Measurements from ENCODE around the gene ARHGAP23. TPM values are rescaled to one million over a fixed set of nuclear protein-coding genes. Genes with fewer than 3 reads are reported as not detected.

Gene ARHGAP23
- total and polyA plus RNA-seq, 10 of the 15 experiments (the other 5 are each of a cell fraction or from before 2014, with no cell fraction given), result 0.23 to 5.8 (median 2.1) TPM

DNA sequence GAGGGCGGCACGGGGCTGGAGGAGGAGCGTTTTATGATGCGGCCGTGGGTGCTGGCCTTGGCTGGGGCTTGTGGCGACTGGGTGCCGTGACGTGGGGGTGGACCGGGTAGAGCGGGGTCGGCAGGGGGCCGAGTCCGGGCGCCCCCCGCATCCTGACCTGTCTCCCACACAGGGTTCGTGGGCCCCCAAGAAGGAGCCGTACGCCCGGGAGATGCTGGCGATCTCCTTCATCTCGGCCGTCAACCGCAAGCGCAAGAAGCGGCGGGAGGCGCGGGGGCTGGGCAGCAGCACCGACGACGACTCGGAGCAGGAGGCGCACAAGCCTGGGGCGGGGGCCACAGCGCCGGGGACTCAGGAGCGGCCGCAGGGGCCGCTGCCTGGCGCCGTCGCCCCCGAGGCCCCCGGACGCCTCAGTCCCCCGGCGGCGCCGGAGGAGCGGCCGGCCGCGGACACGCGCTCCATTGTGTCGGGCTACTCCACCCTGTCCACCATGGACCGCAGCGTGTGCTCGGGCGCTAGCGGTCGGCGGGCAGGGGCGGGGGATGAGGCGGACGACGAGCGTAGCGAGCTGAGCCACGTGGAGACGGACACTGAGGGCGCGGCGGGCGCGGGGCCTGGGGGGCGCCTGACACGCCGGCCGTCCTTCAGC is 81.6 kb downstream of the ARHGAP23 start:
- H3K79me2 ChIP-seq (ENCODE audit: control insufficient read depth, insufficient read depth, low read length), result no peaks in the 10 kb centered on the region
- no peaks in the 10 kb centered on the region for H4K20me1 ChIP-seq (ENCODE audit: control insufficient read depth, insufficient read depth)
- ChIA-PET RAD21 (ENCODE audit: unreplicated experiment) (no interaction called here), SMC1A (ENCODE audit: uncharacterized antibody, unreplicated experiment) (no interaction called here), POLR2A (no interaction called here), CTCF (interaction anchor here (0.6 to 2.0 kb wide), 8 partner anchors 18 to 547 kb away, joined by 3 to 9 read pairs (median 6); no protein-coding TSS in a partner anchor)
- in situ Hi-C loops (cut with MboI), result no loop called here
- intact Hi-C loops (cut with micrococcal nuclease; ENCODE audit: unreplicated experiment), result loop anchor here (5.0 kb wide), 1 partner anchor 157 kb away; no protein-coding TSS in a partner anchor
- no peak overlapping the region for H3K27ac ChIP-seq (ENCODE audit: control insufficient read depth, insufficient read depth)
- peak overlapping the region; percentile 26 for H3K4me2 ChIP-seq (ENCODE audit: control insufficient read depth, insufficient read depth)
- no peaks in the 10 kb centered on the region for H3K9me3 ChIP-seq (replicated peaks; ENCODE audit: control insufficient read depth, insufficient read depth, low read length)
- no peak overlapping the region for H2AFZ ChIP-seq (ENCODE audit: control insufficient read depth, low read depth, low read length)
- no TSS peak for BruUV-seq (replicated peaks)
- H3K4me1 ChIP-seq (ENCODE audit: control insufficient read depth, insufficient read depth, low read length), result peaks cover 3% of the 10 kb centered on the region; the same call in 1 of the 2 replicates
- no peak for DNase-seq (ENCODE audit: low read depth, low spot score)
- 7% methylated on average over 56 of the region's 80 CpGs for WGBS (ENCODE audit: insufficient coverage, insufficient replicate concordance, low lambda C conversion rate, missing lambda C conversion rate)
- H3K27me3 ChIP-seq (replicated peaks in 1 of 2; ENCODE audit: control insufficient read depth in 2 of 2, insufficient read depth in 2 of 2, low read length in 1 of 2), result peaks cover 4 to 10% of the 10 kb centered on the region in 2 experiments; a peak in 3 of 4 replicates
- no peak for FAIRE-seq
- no peak overlapping the region for H3K4me3 ChIP-seq
- peak; percentile 55 for ATAC-seq
- H3K36me3 ChIP-seq (ENCODE audit: control insufficient read depth in 2 of 2, insufficient read depth in 2 of 2, low read length in 1 of 2), result no peaks in the 10 kb centered on the region
- no peak overlapping the region for H3K9ac ChIP-seq (ENCODE audit: control insufficient read depth, insufficient read depth, low read length)
- TF ChIP-seq EED (IDR thresholded peaks at IDR 0.05; ENCODE audit: low read depth) (no peak), SPI1 (IDR thresholded peaks at IDR 0.05; ENCODE audit: borderline replicate concordance, insufficient read depth, low read depth, low read length) (no peak), ESRRA (IDR thresholded peaks at IDR 0.05; ENCODE audit: low read length) (no peak), RUNX3 (IDR thresholded peaks at IDR 0.05; ENCODE audit: low read length) (no peak), STAT1 (conservative IDR thresholded peaks at IDR 0.05) (no peak), BMI1 (IDR thresholded peaks at IDR 0.05; ENCODE audit: borderline replicate concordance) (no peak)
- TF ChIP-seq, protein P1, sequence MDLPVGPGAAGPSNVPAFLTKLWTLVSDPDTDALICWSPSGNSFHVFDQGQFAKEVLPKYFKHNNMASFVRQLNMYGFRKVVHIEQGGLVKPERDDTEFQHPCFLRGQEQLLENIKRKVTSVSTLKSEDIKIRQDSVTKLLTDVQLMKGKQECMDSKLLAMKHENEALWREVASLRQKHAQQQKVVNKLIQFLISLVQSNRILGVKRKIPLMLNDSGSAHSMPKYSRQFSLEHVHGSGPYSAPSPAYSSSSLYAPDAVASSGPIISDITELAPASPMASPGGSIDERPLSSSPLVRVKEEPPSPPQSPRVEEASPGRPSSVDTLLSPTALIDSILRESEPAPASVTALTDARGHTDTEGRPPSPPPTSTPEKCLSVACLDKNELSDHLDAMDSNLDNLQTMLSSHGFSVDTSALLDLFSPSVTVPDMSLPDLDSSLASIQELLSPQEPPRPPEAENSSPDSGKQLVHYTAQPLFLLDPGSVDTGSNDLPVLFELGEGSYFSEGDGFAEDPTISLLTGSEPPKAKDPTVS (IDR thresholded peaks at IDR 0.05; ENCODE audit: low read depth, low read length), result no peak
- TF ChIP-seq, protein P2, sequence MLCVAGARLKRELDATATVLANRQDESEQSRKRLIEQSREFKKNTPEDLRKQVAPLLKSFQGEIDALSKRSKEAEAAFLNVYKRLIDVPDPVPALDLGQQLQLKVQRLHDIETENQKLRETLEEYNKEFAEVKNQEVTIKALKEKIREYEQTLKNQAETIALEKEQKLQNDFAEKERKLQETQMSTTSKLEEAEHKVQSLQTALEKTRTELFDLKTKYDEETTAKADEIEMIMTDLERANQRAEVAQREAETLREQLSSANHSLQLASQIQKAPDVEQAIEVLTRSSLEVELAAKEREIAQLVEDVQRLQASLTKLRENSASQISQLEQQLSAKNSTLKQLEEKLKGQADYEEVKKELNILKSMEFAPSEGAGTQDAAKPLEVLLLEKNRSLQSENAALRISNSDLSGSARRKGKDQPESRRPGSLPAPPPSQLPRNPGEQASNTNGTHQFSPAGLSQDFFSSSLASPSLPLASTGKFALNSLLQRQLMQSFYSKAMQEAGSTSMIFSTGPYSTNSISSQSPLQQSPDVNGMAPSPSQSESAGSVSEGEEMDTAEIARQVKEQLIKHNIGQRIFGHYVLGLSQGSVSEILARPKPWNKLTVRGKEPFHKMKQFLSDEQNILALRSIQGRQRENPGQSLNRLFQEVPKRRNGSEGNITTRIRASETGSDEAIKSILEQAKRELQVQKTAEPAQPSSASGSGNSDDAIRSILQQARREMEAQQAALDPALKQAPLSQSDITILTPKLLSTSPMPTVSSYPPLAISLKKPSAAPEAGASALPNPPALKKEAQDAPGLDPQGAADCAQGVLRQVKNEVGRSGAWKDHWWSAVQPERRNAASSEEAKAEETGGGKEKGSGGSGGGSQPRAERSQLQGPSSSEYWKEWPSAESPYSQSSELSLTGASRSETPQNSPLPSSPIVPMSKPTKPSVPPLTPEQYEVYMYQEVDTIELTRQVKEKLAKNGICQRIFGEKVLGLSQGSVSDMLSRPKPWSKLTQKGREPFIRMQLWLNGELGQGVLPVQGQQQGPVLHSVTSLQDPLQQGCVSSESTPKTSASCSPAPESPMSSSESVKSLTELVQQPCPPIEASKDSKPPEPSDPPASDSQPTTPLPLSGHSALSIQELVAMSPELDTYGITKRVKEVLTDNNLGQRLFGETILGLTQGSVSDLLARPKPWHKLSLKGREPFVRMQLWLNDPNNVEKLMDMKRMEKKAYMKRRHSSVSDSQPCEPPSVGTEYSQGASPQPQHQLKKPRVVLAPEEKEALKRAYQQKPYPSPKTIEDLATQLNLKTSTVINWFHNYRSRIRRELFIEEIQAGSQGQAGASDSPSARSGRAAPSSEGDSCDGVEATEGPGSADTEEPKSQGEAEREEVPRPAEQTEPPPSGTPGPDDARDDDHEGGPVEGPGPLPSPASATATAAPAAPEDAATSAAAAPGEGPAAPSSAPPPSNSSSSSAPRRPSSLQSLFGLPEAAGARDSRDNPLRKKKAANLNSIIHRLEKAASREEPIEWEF (IDR thresholded peaks at IDR 0.05; ENCODE audit: insufficient replicate concordance, low read depth, low read length), result no peak
- TF ChIP-seq, protein P3, sequence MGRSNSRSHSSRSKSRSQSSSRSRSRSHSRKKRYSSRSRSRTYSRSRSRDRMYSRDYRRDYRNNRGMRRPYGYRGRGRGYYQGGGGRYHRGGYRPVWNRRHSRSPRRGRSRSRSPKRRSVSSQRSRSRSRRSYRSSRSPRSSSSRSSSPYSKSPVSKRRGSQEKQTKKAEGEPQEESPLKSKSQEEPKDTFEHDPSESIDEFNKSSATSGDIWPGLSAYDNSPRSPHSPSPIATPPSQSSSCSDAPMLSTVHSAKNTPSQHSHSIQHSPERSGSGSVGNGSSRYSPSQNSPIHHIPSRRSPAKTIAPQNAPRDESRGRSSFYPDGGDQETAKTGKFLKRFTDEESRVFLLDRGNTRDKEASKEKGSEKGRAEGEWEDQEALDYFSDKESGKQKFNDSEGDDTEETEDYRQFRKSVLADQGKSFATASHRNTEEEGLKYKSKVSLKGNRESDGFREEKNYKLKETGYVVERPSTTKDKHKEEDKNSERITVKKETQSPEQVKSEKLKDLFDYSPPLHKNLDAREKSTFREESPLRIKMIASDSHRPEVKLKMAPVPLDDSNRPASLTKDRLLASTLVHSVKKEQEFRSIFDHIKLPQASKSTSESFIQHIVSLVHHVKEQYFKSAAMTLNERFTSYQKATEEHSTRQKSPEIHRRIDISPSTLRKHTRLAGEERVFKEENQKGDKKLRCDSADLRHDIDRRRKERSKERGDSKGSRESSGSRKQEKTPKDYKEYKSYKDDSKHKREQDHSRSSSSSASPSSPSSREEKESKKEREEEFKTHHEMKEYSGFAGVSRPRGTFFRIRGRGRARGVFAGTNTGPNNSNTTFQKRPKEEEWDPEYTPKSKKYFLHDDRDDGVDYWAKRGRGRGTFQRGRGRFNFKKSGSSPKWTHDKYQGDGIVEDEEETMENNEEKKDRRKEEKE (IDR thresholded peaks at IDR 0.05), result no peak
- TF ChIP-seq, protein P4, sequence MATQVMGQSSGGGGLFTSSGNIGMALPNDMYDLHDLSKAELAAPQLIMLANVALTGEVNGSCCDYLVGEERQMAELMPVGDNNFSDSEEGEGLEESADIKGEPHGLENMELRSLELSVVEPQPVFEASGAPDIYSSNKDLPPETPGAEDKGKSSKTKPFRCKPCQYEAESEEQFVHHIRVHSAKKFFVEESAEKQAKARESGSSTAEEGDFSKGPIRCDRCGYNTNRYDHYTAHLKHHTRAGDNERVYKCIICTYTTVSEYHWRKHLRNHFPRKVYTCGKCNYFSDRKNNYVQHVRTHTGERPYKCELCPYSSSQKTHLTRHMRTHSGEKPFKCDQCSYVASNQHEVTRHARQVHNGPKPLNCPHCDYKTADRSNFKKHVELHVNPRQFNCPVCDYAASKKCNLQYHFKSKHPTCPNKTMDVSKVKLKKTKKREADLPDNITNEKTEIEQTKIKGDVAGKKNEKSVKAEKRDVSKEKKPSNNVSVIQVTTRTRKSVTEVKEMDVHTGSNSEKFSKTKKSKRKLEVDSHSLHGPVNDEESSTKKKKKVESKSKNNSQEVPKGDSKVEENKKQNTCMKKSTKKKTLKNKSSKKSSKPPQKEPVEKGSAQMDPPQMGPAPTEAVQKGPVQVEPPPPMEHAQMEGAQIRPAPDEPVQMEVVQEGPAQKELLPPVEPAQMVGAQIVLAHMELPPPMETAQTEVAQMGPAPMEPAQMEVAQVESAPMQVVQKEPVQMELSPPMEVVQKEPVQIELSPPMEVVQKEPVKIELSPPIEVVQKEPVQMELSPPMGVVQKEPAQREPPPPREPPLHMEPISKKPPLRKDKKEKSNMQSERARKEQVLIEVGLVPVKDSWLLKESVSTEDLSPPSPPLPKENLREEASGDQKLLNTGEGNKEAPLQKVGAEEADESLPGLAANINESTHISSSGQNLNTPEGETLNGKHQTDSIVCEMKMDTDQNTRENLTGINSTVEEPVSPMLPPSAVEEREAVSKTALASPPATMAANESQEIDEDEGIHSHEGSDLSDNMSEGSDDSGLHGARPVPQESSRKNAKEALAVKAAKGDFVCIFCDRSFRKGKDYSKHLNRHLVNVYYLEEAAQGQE (IDR thresholded peaks at IDR 0.05; ENCODE audit: low read depth, low read length), result no peak
